Panc1 (cell line): ENCODE data around the gene HMGCS2. TPM values are rescaled to one million over a fixed set of nuclear protein-coding genes. Genes with fewer than 3 reads are reported as not detected.
A peak's percentile ranks its signal among the peaks of the same experiment; 100 is the strongest.

Experiments used
- ATAC-seq: fragments of 200-7000 bp; cut with Tn5 transposase; 2 replicates; pipeline ENCODE4 v1.9.1; 2020; ENCODE audit warnings: mild to moderate bottlenecking, moderate library complexity
- BruUV-seq: library from RNA; stranded (reverse); fragments of 400-500 nt; replicated peaks from 2 replicates; lab custom pipeline; 2021; lab: Mats Ljungman, UMichigan
- CTCF ChIA-PET: fragments of 300-600 bp; sonication (Branson Sonifier 250); formaldehyde crosslinking; loops from one replicate; lab custom pipeline; 2022; ENCODE audit warnings: antibody characterized with exemption; lab: Charles Lee
- POLR2A ChIA-PET: fragments of 300-600 bp; sonication (Branson Sonifier 250); formaldehyde crosslinking; loops from one replicate; lab custom pipeline; 2022; ENCODE audit warnings: antibody characterized with exemption; lab: Charles Lee
- DNase-seq: peaks from one replicate; pipeline ENCODE4 v3.0.0-alpha.2; 2010; ENCODE audit warnings: low read depth, low spot score
- H3K27ac ChIP-seq: 2 replicates; pipeline ENCODE4 v1.5.1; 2011; ENCODE audit warnings: mild to moderate bottlenecking, low read length, inconsistent platforms
- H3K27me3 ChIP-seq: fragments of 200-500 bp; sonication (Bioruptor generic); 2 replicates; pipeline ENCODE4 v1.6.0; 2014; ENCODE audit warnings: low read length, inconsistent platforms; ENCODE audit not compliant: control insufficient read depth, insufficient read depth
- H3K36me3 ChIP-seq: fragments of 200-500 bp; sonication (Bioruptor generic); 2 replicates; pipeline ENCODE4 v1.5.1; 2014; ENCODE audit warnings: inconsistent platforms, mild to moderate bottlenecking, low read length, moderate library complexity; ENCODE audit not compliant: control insufficient read depth, insufficient read depth
- H3K4me1 ChIP-seq: 2 replicates; pipeline ENCODE4 v1.5.1; 2011; ENCODE audit warnings: inconsistent platforms, mild to moderate bottlenecking, low read length, moderate library complexity; ENCODE audit not compliant: control insufficient read depth, insufficient read depth
- H3K4me3 ChIP-seq, 2 experiments: 2 replicates each; pipeline ENCODE4 v1.5.1; 2011 to 2012; ENCODE audit warnings: low read depth in 2 of 2, low read length in 2 of 2, mild to moderate bottlenecking in 2 of 2, inconsistent platforms in 1 of 2, moderate library complexity in 1 of 2
- H3K9me3 ChIP-seq: fragments of 200-500 bp; sonication (Bioruptor generic); 2 replicates; pipeline ENCODE4 v1.5.1; 2014; ENCODE audit warnings: low read depth, mild to moderate bottlenecking, inconsistent platforms, low read length, moderate library complexity; ENCODE audit not compliant: control insufficient read depth, insufficient read depth
- POLR2AphosphoS5 ChIP-seq: IDR thresholded peaks from 2 replicates; pipeline ENCODE4 v1.6.1; 2012; ENCODE audit warnings: mild to moderate bottlenecking, low read depth, low read length, moderate library complexity
- SIN3A ChIP-seq: IDR thresholded peaks from 2 replicates; pipeline ENCODE4 v1.6.1; 2012; ENCODE audit warnings: low read depth, mild to moderate bottlenecking, low read length, moderate library complexity, borderline replicate concordance; ENCODE audit not compliant: insufficient read depth
- TCF7L2 ChIP-seq: IDR thresholded peaks from 2 replicates; pipeline ENCODE4 v1.6.1; 2011; ENCODE audit warnings: mild to moderate bottlenecking, low read depth, low read length, inconsistent platforms
- in situ Hi-C: cut with HindIII; loops from 2 replicates; pipeline ENCODE4 v1.10.0; 2016; ENCODE audit warnings: low sequenced_read_pairs, low pct_unique_long_range_greater_than_20kb
- intact Hi-C: fragments of 100-400 bp; cut with micrococcal nuclease; formaldehyde crosslinking; loops from one replicate; pipeline ENCODE4 v1.10.0; 2022; ENCODE audit not compliant: unreplicated experiment
- total RNA-seq: library from RNA; stranded (reverse); gene quantifications from one replicate; pipeline ENCODE4 v1.2.1, GENCODE V29; 2021; ENCODE audit not compliant: unreplicated experiment
- TF ChIP-seq, protein P1 (sequence below): fragments of 450-650 bp; IDR thresholded peaks from 2 replicates; pipeline ENCODE4 v1.5.1; 2017; ENCODE audit warnings: mild to moderate bottlenecking
- TF ChIP-seq, protein P2 (sequence below), 2 experiments: IDR thresholded peaks; 2 replicates each; pipeline ENCODE4 v1.6.1; 2011 to 2012; ENCODE audit warnings: low read depth in 2 of 2, control low read depth in 1 of 2, low read length in 1 of 2, mild to moderate bottlenecking in 1 of 2, moderate library complexity in 1 of 2; ENCODE audit not compliant: insufficient read depth in 1 of 2

HMGCS2 gene
- total RNA-seq, 1 experiment from 2014 or later, result 0.33 TPM

DNA sequence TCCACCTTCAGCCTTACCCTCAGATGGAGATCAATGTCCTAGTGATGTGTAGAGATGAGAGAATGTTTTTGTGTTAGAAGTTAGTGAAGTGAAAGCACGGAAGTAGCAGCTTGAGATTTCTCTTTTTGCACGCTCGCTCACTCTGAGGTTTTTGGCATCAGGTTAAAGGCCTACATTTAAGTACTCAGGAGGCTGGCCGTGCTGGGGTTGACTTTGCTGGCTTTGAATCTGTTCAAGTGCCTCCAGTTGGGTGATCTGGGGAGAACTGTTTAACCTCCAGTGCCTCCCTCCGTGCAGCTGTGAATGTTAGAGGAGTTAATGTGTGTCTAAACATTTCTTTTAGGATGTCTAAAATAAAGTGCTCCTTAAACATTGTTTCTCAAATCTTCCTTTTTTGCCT is 43.1 kb downstream of the HMGCS2 start:
- no peaks in the 10 kb centered on the region for H3K27me3 ChIP-seq
- in situ Hi-C loops (no loop called here), intact Hi-C loops (no loop called here)
- peaks cover 5% of the 10 kb centered on the region for H3K36me3 ChIP-seq
- no peaks in the 10 kb centered on the region for H3K9me3 ChIP-seq
- no peak overlapping the region for H3K27ac ChIP-seq
- H3K4me3 ChIP-seq, result no peak overlapping the region
- ATAC-seq (no peak), DNase-seq (no peak)
- CTCF ChIA-PET, result no interaction called here
- no TSS peak for BruUV-seq
- POLR2A ChIA-PET, result no interaction called here
- TF ChIP-seq, protein P1, sequence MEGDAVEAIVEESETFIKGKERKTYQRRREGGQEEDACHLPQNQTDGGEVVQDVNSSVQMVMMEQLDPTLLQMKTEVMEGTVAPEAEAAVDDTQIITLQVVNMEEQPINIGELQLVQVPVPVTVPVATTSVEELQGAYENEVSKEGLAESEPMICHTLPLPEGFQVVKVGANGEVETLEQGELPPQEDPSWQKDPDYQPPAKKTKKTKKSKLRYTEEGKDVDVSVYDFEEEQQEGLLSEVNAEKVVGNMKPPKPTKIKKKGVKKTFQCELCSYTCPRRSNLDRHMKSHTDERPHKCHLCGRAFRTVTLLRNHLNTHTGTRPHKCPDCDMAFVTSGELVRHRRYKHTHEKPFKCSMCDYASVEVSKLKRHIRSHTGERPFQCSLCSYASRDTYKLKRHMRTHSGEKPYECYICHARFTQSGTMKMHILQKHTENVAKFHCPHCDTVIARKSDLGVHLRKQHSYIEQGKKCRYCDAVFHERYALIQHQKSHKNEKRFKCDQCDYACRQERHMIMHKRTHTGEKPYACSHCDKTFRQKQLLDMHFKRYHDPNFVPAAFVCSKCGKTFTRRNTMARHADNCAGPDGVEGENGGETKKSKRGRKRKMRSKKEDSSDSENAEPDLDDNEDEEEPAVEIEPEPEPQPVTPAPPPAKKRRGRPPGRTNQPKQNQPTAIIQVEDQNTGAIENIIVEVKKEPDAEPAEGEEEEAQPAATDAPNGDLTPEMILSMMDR, result no peak
- TF ChIP-seq POLR2AphosphoS5, result no peak
- TF ChIP-seq SIN3A, result no peak
- TF ChIP-seq, protein P2, sequence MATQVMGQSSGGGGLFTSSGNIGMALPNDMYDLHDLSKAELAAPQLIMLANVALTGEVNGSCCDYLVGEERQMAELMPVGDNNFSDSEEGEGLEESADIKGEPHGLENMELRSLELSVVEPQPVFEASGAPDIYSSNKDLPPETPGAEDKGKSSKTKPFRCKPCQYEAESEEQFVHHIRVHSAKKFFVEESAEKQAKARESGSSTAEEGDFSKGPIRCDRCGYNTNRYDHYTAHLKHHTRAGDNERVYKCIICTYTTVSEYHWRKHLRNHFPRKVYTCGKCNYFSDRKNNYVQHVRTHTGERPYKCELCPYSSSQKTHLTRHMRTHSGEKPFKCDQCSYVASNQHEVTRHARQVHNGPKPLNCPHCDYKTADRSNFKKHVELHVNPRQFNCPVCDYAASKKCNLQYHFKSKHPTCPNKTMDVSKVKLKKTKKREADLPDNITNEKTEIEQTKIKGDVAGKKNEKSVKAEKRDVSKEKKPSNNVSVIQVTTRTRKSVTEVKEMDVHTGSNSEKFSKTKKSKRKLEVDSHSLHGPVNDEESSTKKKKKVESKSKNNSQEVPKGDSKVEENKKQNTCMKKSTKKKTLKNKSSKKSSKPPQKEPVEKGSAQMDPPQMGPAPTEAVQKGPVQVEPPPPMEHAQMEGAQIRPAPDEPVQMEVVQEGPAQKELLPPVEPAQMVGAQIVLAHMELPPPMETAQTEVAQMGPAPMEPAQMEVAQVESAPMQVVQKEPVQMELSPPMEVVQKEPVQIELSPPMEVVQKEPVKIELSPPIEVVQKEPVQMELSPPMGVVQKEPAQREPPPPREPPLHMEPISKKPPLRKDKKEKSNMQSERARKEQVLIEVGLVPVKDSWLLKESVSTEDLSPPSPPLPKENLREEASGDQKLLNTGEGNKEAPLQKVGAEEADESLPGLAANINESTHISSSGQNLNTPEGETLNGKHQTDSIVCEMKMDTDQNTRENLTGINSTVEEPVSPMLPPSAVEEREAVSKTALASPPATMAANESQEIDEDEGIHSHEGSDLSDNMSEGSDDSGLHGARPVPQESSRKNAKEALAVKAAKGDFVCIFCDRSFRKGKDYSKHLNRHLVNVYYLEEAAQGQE (IDR thresholded peaks at IDR 0.05; ENCODE audit: insufficient read depth in 1 of 2, low read depth in 2 of 2, low read length in 1 of 2), result no peak
- TF ChIP-seq TCF7L2, result no peak
- H3K4me1 ChIP-seq, result no peaks in the 10 kb centered on the region

DNA sequence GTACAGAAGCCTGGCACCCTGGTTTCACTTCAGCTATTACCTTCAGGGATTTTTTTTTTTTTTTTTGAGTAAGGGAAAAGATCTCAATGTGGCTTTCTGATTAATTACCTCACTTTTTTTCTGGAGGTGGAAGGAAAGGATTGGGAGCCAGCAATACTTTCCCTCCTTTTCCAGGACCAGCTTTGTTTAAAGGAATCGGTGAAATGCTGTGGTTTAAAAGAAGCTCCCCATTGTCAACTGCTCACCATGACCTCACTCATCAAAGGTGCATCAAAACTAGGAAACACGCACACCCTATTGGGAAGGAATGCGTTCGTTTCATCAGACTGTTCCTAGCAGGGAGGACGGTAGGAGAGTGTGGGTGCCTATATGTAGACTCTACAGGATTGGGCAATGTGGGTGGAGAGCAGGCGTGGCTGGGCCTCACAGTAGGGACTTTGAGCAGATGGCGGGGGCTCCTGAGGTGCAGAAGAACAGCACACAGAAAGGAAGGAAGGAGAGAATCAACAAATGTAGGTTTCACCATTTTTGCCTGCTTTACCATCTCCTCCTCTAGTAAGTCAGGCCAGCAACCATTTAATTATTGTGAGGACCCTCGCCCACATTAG is 44.0 kb downstream of the HMGCS2 start:
- H3K9me3 ChIP-seq, result no peaks in the 10 kb centered on the region
- no peak overlapping the region for H3K4me3 ChIP-seq
- no peaks in the 10 kb centered on the region for H3K27me3 ChIP-seq
- H3K36me3 ChIP-seq, result 0 out of 2 replicates have a peak, but pooled peaks cover 1% of the 10 kb centered on the region
- CTCF ChIA-PET, result no interaction called here
- DNase-seq (no peak), ATAC-seq (no peak)
- H3K4me1 ChIP-seq, result no peaks in the 10 kb centered on the region
- H3K27ac ChIP-seq, result no peak overlapping the region
- BruUV-seq, result TSS peak; percentile 28
- TF ChIP-seq SIN3A (no peak), TCF7L2 (no peak), POLR2AphosphoS5 (no peak)
- TF ChIP-seq, protein P1, result no peak
- TF ChIP-seq, protein P2 (IDR thresholded peaks at IDR 0.05; ENCODE audit: insufficient read depth in 1 of 2, low read depth in 2 of 2, low read length in 1 of 2), result no peak
- intact Hi-C loops (no loop called here), in situ Hi-C loops (no loop called here)
- POLR2A ChIA-PET, result interaction anchor here (0.7 kb wide), 1 partner anchor 125 kb away, joined by 11 read pairs; no protein-coding TSS in a partner anchor
